GM20000 (cell line): ENCODE data around the gene DOK4.

ENCODE experiments used
- DNase-seq: peaks from one replicate; pipeline ENCODE4 v3.0.0; 2012; ENCODE audit warnings: low spot score
- CTCF ChIP-seq: IDR thresholded peaks from 2 replicates; pipeline ENCODE4 v1.5.1; 2012; ENCODE audit warnings: mild to moderate bottlenecking, control low read depth; ENCODE audit errors: extremely low read depth, missing control alignments

Gene DOK4

DNA sequence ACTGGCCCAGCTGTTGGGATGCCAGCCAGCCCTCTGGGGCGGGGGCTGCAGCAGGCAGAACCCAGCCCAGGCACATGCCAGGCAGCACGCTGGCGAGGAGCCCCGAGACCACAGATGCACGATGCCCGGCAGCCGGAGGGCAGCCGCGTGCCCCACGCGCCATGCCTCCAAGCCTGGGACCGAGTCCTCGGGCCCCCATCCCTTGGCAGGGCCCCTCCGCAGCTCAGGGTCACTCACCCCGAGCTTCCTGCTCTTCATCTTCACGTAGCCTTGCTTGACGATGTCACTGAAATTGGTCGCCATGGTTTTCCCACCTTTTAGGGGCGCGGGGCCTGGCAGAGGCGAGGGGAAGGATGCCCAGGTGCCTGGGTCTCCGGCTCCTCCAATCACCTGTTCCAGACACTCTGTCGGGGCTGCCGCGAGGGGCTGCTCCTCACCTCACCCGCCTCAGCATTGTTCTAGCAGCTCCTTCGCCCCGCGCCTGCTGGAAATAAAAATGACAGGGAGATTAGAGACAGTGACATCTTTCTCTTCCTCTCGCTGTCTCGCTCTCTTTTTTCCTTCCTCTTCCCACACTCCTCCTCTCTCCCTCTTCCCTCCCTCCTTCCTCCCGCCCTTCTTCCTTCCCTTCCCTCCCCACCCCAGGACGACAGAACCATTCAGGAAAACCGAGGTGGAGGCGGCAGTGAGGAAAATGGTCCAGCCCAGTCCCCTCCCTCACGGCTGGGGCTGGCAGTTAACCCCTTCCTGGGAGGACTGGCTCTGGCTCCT, 6.9 kb downstream of the DOK4 start:
- TF ChIP-seq CTCF: no peak
- no peak for DNase-seq

- DNase-seq: no peak
- no peak for TF ChIP-seq CTCF
These were observed 7.7 kb downstream of the DOK4 start for GRCh38 chr16:57478396-57479204.

DNA sequence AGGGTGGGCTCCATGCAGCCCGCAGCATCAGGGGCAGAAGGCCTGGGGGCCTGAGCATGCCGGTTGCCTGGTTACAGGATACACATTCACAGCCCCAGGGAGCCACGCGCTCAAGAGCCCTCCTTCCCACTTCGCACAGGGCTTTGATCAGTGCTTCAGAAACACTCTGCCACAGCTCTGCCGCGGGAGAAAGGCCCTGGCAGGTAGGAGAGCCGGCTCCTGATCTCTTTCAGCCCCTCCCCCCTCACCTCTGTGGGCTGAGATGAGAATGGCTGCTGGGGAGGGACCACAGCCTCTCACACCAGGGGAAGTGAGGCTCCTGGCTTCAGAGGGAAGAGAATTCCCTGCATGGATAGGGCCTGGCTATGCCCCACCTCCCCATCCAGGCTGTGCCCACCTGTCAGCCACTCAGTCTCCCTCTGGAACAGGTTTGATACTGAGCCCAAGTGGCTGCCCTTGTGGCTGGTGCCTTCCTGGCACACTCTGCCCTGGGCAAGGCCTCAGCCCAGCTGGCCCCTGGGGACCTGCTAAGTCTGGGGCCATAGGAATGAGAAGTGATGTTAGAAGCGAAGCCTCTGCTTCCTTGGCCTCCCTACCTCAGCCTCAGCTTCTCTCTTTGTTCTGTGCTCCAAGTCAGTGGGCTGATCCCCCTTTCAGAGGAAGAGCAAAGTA, 8.6 kb downstream of the DOK4 start:
- TF ChIP-seq CTCF: no peak
- DNase-seq: no peak

GRCh38 chr16:57476546-57477410, 9.5 kb downstream of the DOK4 start:
- TF ChIP-seq CTCF: no peak
- no peak for DNase-seq

DNA sequence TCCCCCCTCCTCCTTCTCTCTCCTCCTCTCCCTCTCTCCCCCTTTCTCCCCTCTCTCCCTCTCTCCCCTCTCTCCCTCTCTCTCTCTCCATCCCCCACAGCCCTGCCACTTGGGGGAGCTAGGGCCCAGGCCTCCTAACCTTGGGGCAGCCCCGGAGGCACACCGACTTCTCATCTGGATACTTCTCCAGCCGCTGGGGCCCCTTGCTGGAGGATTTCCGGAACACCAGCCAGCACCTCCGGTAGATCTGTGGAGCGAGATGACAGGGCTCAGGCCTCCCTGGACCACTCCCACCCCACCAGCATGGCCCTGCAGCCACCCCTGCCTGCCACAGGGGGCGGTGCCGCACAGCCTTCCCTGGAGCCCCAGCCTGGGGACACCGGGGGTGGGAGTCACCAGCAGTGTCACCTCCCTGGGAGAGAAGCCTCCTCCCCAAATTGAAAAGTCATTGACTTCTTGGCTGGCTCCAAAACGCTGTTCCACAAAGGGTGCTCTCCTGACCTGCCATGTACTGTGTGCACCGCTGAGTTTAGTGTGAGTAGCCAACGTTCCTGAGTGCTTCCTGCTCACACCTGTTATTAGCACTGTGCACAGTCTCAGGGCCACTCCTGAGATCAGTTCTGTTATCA, 10.5 kb downstream of the DOK4 start:
- peak; percentile 83 for TF ChIP-seq CTCF

DNA sequence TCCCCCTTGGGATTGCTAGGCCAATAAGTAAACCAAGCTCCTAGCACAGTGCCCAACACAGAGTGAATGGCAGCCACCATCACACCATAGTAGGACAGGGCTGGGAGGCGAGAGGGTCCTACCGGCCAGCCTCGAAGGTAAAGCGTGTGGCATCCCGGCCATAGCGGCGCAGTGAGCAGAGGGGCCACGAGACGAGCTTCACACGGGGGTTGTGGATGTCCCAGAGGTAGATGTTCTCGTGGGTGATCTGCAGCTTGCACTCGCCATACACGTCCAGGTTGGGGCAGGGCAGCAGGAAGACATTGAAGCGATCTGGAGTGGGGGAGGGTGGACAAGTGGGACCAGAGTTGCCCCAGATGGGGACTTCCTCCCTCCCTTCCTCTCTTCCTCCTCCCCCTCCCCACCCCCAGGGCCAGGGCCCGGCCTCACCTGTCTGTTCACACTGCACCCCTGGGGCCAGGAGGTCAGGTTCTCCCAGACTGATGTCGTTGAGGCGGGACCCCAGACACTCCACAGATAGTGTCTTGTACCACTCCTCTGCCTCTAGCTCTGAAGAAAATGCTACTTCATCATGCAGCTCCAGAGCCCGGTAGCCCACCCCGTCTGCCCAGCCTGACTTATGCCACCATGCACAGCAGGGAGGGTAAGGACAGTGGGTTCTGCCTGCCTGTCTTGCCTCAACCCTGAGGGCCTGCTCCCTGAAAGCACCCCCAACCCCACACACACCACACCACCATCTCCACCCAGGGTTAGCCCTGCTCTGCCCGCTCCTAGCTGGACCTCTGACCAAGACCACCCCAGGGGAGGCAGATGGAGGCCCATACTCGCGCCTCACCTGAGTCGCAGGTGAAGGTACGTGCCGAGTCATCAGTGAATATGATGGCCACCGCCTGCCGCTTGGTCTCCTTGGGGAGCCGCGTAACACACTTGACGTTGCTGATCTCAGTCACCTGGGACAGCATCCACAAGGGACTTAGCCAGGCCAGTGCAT, 11.3 kb downstream of the DOK4 start:
- no peak for DNase-seq

More for the DNA sequence above, 10.5 kb downstream of the DOK4 start:
- peak; percentile 85 for DNase-seq

More for the DNA sequence above, 11.3 kb downstream of the DOK4 start:
- TF ChIP-seq CTCF: no peak
